Measurements from ENCODE around the gene PDE7B.
A peak's percentile ranks its signal among the peaks of the same experiment; 100 is the strongest.

The PDE7B gene

GRCh38 chr6:135888818-135889217 is 37.3 kb downstream of the PDE7B start:
- no peak for DNase-seq (ENCODE audit: low read depth)

- DNase-seq (ENCODE audit: low read depth), result no peak
These were observed 39.4 kb downstream of the PDE7B start for GRCh38 chr6:135890876-135891275.

DNA sequence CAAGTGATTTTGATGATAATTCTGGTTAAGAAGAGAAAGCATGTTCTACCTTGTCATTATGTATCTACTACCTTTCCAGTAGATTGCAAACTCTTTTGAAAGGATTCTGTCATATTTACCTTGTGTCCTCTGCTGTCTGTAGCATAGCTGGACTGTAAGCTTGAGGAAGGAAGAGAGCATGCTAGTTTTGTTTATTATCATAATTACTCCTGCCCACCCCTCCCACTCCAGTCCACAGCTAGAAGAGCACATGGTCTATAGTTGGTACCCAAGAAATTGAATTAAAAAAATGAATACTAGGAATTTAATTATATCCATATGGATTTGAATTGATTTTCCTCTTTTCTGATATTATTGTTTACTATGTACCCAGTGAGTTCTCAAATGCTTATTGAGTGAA is 40.2 kb downstream of the PDE7B start:
- DNase-seq (ENCODE audit: low read depth), result no peak

DNA sequence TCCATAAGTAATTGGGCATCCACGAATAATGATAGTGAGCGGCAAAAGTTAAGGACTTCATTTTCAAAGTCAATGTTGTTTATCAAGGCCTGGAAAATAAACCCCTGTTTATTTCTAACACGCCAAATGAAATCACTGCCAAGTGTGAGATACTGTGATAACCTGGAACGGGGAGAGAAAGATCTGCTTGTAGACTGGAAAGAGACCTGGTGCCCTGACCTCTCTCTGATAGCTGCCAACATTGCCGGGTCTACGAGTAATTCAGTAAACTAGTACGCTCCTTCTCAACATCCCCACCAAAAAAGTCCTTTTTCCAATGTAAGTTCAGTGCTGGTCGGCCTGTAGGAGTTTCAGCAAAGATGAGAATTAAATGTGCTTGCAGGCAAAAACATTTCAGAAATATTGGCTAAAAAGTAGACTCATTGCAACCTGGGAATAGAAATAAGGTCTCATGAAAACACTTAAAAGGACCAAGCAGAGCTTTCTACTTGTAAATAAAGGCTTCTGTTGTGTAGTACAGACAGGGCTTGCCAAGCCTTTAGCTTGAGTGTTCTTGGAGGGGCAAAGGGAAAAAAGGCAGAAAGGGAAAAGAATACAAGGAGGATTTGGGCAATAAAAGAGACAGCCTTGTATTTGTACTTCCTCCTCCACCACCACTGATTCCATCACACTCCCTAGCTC is 43.9 kb downstream of the PDE7B start:
- DNase-seq (ENCODE audit: low read depth), result no peak

- no peak for DNase-seq (ENCODE audit: low read depth)
These were observed 45.6 kb downstream of the PDE7B start for GRCh38 chr6:135897087-135897486.

DNA sequence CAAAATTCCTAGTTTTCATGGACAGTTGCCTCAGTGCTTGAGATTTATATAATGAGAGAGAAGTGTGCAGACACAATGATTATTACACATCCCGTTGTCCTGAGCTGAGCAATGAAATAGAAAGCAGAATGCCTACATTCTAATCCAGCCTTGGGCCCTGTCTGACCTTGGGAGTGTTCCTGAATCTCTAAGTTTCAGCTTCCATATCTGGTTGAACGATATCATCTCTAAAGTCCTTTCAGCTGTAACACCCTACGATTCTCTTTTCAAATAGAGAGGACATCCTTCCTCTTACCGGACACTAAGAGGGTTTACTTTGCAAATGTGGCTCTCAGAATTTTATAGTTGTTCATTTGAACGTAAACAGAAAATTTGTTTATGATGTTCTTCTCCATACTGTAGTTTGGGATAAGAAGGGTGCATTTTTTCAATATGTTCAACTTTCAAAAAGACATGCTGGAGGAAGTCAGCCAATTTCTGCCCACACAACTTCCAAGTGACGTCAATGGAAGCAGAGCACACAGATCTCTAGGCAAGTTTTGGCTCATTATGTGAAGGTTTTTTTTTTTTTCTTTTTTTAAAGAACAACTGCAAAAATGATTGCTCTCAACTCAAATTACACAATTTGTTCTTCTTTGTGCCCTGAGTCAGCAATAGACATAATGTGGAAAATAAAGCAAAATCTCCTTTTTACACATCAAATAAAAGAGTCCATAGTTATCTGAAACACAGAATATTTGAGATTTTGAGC is 50.4 kb downstream of the PDE7B start:
- no peak for DNase-seq (ENCODE audit: low read depth)

GRCh38 chr6:135902756-135903331 is 51.3 kb downstream of the PDE7B start:
- no peak for DNase-seq (ENCODE audit: low read depth)

DNA sequence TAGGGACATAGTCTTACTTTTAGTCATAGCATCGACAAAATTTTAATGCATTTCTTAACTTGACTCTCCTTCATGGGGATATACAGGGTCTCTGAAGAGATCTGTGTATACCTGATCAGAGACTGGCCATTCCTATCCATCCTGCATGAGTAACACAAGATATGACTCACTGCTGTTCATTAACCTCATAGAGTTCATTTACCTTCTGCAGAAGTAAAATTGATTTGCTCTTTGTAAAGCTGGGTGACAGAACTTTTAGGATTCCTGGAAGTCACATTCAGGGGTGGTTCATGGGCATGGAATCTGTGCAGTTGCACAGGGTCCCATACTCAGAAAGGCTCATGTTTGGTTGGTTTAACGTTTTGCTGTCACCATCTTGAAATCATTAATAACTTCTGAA is 53.2 kb downstream of the PDE7B start:
- no peak for DNase-seq (ENCODE audit: low read depth)

DNA sequence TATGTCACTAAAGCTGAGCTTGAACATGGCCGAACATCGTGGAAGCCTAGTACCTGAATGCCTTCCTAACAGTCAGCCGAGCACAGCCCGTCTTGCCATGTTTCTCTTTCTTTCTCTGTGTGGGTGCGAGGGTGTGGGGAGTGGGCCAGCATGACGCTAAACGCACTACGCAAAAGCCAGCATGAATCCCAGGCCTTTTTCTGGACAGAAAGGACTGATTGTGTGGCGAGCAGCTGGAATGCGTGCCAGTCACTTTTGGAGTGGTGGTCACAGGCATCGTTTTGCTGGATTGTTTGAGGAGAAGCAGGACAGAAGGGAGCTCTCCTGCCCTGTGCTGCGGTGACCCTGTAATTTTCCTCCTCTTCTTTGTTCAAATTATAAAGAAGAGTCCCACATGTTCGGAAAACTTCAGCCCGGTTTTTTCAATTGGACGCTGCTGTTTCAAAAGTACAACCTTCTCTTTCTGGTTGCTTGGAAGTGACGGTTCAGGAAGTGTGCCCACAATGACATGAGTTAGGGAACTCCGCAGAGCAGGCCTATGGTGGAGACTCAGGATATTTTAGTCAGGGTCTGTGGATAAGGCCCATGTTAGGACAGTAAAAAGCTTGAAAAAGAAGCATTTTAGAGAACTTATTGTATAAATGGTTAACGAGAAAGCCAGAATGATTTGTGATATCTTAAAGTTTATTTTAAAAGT is 54.3 kb downstream of the PDE7B start:
- DNase-seq (ENCODE audit: low read depth), result no peak

DNA sequence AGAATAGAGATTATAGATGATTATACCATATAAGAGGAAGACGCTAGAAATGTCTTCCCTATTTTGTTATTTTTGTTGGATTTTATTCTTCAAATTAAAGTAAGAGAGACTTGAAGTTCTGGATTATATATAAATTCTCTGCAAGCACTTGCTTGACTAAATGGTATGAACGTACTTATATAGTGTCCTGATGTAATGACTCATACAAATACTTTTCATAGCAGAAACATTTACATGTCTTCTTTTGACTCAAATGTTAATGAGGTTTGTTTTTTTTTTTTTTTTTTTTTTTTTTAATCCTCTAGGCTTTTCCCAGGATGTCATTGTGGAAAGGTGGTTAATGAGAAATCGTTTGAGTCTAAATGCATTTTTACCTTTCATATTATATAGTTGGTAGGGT is 55.0 kb downstream of the PDE7B start:
- DNase-seq (ENCODE audit: low read depth), result no peak

DNA sequence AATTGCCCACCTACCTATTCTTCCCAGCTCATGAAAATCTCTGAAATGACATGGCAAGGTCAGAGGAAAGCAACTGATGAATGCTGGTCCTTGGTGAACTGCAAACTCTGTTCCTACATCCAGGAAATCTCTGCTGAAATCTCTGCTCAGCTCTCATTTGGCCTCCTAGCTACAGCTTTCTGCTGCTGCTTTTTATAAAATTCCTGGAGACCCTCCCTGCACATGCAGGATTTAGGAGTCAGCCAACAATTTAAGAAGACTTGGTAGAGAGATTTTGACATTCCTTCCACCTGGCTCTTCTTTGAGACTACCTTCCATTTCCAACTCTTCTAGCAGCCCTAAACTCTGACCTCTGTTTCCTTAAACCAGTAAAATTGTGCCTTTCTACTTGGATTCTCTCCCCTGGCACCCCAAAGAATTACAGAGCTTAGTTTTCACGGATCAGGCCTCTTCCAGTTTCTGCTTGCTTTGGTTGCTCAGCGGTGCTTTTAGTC is 55.5 kb downstream of the PDE7B start:
- no peak for DNase-seq (ENCODE audit: low read depth)

- peak; percentile 2 for DNase-seq (ENCODE audit: low read depth)
These were observed 58.4 kb downstream of the PDE7B start for GRCh38 chr6:135909737-135910387.

DNA sequence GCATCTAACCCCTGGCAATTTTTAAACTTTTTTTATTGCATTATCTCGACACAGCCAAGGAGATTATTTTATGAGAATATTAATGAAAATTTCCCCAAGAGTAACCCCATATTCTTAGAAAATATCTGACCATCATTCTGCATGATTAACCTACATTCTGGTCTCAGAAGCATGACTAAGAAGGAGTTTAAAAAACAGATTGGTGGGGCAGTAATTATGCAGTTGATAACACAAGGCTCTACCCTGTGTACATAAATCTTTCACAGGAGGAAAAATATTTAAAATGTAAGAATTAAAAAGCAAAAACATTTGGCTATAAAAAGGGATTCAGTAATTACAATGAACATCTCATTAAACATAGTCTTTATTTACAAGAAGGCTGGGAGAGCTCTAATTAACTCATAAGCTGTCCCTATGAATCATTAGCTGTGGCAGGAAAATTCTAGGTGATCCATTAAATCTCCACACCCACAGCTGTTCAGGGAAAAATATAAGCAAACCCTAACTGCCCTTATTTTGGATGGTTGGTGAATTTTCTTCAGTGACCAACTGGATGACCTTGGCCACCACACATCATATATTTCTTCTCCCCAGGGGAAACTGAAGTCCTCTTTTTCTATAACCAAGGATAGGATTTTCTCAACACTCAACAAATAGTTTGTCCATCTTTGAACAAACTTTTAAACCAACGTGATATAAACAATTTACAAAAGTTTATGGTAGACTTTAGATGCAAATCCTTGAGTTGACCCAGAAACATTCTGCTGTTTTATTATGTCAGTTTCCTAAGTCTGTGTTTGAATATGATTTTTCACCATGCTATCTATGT is 59.5 kb downstream of the PDE7B start:
- DNase-seq (ENCODE audit: low read depth), result no peak

DNA sequence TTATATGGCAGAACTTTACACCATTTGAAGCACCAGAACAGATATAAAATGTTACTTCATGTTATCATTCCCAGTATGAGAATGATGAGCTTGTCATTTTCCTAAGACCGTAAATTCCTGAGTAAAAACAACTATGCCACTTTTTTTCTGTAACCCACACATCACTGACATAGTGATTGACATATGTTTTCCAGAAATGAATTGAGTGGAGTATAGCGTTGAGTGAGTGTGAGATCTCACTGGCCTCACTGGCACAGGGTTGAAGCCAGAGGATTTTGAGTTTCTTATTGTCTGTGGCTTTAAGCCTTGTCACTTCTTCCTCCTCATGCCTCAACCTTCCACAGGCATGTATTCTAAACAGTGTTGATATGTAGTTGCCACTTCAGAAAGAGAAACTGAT is 62.3 kb downstream of the PDE7B start:
- no peak for DNase-seq (ENCODE audit: low read depth)

- no peak for DNase-seq (ENCODE audit: low read depth)
These were observed 67.5 kb downstream of the PDE7B start for GRCh38 chr6:135919026-135919425.

- DNase-seq (ENCODE audit: low read depth), result no peak
These were observed 69.2 kb downstream of the PDE7B start for GRCh38 chr6:135920689-135921088.

GRCh38 chr6:135921188-135921587 is 69.7 kb downstream of the PDE7B start:
- DNase-seq (ENCODE audit: low read depth), result no peak

GRCh38 chr6:135922174-135922573 is 70.7 kb downstream of the PDE7B start:
- no peak for DNase-seq (ENCODE audit: low read depth)

- no peak for DNase-seq (ENCODE audit: low read depth)
These were observed 71.2 kb downstream of the PDE7B start for GRCh38 chr6:135922746-135923145.

- no peak for DNase-seq (ENCODE audit: low read depth)
These were observed 81.2 kb downstream of the PDE7B start for GRCh38 chr6:135932651-135933050.

DNA sequence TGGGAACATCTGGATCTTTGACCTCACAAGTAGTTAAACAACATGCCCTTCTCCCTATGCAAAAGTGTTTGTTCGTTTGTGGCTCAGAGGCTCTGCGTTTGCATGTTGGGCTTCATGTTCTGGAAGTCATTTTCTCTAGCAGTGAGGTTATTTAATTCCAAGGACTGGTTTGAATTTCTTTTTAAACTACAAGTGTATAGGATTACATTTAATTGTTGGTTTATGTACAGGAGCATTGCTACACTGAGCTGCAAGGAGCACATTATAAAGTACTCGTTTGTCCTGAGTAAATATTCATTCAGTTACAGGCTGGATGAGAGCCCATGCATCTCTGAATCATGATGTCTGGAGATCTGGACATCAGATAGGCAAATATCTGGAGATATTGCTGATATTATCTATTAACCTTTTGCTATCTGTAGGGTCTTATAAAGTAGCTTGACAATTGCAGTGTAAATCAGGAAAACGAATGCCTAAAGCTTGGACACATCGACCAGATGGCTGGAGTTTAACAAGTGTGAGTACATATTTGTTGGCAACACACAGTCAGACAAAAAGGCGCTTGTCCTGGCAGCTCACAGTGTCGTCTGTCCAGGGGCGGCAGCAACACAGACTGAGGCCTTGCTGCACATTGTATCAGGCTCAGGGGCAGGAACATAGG is 84.6 kb downstream of the PDE7B start:
- no peak for DNase-seq (ENCODE audit: low read depth)
